GM19099 (cell line): ENCODE data around the gene MOB3C.

Source experiments
- POLR2A ChIP-seq: IDR thresholded peaks from 3 replicates; pipeline ENCODE4 v1.6.1; 2011; ENCODE audit warnings: low read depth; ENCODE audit not compliant: insufficient read length; ENCODE audit errors: extremely low read depth

Gene MOB3C

DNA sequence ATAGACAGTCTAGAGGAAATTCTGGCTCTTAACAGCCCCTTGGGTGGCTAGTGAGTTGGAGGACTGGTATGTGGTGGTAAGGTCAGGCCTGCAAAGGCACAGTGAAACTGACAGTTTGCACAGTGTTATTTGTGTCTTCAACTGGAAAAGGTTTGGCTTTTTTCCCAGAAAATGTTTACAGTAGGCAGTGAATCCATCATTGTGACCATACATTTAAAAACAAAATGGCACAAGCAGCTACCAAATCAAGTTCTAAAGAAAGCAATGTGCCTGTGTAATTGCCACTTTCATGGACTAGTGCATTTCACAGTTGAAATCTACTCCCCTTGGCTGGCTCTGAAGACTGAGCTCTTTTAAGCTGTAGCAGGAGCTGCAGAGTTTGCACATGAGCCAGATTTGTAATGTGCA is 26.8 kb upstream of the MOB3C start:
- no peak for TF ChIP-seq POLR2A

- TF ChIP-seq POLR2A, result no peak
Observed at GRCh38 chr1:46642115-46642680, 25.6 kb upstream of the MOB3C start.

GRCh38 chr1:46639547-46639946 is 22.9 kb upstream of the MOB3C start:
- TF ChIP-seq POLR2A, result no peak

DNA sequence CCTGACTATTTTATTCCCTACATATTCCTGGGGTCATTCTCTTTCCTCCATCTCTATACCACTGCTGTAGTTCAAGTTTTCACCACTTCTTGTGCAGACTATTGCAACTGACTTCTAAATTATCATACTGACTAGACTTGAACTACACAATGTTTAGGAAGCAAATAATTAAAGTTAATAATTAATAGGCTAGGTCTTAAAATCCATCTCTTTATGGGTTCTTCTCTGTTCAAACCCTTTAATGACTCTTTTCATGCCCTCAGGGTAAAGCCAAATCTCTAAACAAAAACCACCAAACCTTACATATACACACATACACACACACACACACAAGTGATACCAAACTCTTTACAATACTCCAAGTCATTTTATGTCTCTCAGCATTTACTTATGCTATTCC is 22.3 kb upstream of the MOB3C start:
- TF ChIP-seq POLR2A, result no peak

DNA sequence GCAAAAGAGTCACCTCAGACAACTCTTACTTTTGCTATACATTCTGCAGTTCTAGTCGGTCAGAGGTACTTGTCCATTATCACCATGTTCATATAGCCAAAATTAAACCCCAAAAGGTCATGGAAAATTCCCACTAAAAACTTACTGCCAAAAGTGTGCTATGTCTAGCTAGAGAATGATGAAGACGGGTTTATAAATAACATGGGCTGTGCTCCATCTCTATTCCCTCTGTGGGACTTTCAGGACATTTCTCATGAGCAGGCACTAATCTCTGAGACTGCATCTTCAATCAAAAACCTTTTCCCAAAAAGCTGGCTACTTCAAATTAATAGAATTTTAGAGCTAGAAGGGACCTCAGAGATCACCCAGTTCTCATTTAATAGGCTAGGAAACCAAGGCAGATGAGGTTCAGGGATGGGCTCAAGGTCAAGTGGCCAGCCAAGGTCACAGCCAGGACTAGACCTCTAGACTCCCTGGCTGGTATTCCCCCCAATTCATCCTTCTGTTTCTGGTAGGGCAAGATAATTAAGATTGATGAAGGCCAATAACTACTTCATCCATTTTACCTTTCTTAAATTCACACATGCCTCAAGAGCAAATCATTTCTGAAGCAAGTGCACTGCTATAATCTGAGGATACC is 21.0 kb upstream of the MOB3C start:
- TF ChIP-seq POLR2A, result no peak

- TF ChIP-seq POLR2A, result no peak
Observed at GRCh38 chr1:46635205-46635604, 18.6 kb upstream of the MOB3C start.

GRCh38 chr1:46630719-46631118 is 14.1 kb upstream of the MOB3C start:
- no peak for TF ChIP-seq POLR2A

DNA sequence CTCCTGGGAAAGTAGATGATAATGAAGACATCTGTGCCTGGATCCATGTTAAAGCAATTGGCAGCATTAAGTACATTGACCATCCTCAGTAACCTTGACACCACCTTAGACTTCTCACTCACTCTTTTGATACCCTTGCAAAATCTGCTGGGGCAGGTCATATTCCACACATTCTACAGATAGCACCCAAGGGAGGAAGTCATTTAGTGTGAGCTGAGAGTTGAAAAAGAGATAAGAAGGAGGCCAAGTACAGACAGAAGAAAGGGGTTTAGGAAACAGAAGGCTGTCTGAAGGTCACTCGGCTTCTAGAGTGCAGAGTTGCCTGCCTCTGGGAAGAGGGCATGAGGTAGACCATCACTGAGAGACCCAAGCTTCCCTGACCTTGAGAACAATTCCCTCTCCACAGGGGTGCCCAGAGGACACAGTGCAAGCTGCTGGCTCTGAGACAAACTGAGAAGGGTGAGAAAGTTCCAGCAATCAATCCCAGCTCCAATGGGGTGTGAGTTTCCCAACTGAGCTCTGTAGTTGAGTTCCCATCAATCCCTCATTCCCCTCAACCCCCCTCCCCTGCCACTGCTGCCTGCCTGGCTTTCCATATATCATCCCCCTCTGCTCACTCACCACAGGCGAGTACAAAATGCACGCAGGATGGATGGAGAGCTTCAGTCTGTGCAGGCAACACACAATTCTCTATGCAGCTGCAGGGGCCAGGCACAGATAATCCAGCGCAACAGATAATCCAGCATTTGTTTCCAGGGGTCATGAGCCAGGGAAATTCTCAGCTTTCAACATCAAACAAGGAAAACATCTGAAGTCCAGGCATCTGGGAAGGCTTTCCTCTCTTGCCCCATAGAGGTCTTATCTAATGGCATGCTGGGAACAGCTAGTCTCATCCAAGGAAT is 7.4 kb upstream of the MOB3C start:
- TF ChIP-seq POLR2A, result no peak

- no peak for TF ChIP-seq POLR2A
Observed at GRCh38 chr1:46622344-46622743, 5.7 kb upstream of the MOB3C start.

GRCh38 chr1:46621930-46622329 is 5.3 kb upstream of the MOB3C start:
- TF ChIP-seq POLR2A, result no peak

DNA sequence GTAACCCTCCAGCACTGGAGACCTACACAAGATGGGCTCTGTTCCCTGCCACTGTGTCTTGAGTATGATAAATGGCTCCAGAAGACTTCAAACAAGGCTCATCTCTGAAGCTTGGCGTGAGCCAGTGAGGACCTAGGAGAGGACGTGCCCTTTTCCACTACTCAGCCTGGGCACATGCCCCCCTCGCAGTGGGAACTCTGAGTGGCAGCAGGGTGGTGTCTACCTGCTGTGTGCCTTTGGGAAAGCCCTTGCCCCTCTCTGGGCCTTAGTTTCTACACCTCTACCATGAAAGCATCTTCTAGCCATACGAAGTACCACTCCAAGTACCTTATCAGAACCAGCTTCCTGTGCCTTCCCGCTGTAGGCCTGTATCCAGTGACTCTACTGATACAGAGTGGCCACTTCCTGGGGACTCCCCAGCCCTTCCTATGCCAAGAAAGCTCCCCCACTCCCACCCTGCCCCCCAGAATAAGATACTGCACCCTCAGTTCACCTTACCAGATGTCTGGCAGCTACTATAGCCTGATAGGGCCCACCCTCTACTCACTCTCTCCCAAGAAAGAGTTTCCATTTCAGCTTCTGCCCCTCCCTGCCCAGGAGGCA is 3.1 kb upstream of the MOB3C start:
- no peak for TF ChIP-seq POLR2A

DNA sequence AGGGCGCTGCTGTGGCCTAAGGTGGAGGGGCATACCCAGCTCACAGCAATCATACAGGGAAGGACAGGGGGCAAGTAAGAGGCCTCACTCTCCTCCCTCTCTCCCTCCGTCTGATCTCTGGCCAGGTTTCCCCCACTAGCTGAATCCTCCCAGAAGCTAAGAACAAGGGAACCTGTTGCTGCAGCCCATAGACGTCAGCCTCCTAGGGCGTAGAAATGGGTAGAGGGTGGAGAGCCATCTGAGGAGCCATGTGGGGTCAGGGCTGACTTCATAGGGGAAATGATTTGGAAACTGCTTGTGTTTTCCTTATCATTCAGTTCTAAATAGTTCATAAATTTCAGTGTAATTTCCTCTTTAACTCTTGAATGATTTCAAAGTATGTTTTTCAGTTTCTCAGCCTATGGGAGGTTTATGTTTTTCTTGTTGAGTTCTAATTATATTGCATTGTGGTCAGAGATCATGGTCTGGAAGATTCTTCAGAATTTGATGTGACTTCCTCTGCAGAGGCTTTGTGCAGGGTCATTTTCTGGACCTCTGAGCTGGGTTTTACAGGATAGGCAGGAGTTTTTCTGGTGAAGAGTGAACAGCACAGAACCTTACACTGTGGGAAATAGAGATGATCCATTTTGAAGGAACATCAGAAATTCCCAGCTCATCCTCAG is 2.3 kb upstream of the MOB3C start:
- no peak for TF ChIP-seq POLR2A

DNA sequence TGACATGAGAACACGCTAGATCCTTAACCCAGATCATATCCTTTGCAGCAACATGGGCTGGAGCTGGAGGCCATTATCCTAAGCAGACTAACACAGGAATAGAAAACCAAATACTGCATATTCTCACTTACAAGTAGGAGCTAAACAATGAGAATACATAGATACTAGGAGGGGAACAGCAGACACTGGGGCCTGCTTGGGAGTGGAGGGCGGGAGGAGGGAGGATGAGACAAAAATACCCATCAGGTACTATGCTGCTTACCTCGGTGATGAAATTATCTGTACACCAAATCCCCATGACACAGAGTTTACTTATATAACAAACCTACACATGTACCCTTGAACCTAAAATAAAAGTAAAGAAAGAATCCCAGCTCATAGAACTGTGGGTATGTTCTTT is 1.2 kb upstream of the MOB3C start:
- TF ChIP-seq POLR2A, result no peak

- no peak for TF ChIP-seq POLR2A
Observed at GRCh38 chr1:46617108-46617800, 643 bp upstream of the MOB3C start.

GRCh38 chr1:46615735-46616134 is 876 bp downstream of the MOB3C start:
- TF ChIP-seq POLR2A, result no peak

GRCh38 chr1:46615088-46615487 is 1.5 kb downstream of the MOB3C start:
- TF ChIP-seq POLR2A, result no peak
